Chondrocyte (in vitro differentiated cells): ENCODE data around the gene ASPRV1. TPM values are rescaled to one million over a fixed set of nuclear protein-coding genes. Genes with fewer than 3 reads are reported as not detected.

Experiments used
- DNase-seq: peaks from one replicate; pipeline ENCODE4 v3.0.0; 2021; ENCODE audit warnings: mixed read lengths, low spot score
- H3K27ac Mint-ChIP-seq: one replicate; pipeline ENCODE4 v1.8.0; 2021; ENCODE audit warnings: mild to moderate bottlenecking, moderate library complexity, mixed read lengths; ENCODE audit not compliant: unreplicated experiment
- H3K27me3 Mint-ChIP-seq: 2 replicates; pipeline ENCODE4 v1.8.0; 2021; ENCODE audit warnings: low read depth, mixed read lengths
- H3K36me3 Mint-ChIP-seq: 2 replicates; pipeline ENCODE4 v1.8.0; 2021; ENCODE audit warnings: low read depth, mixed read lengths
- H3K4me1 Mint-ChIP-seq: 2 replicates; pipeline ENCODE4 v1.8.0; 2021; ENCODE audit warnings: low read depth, mild to moderate bottlenecking, mixed read lengths
- H3K4me3 Mint-ChIP-seq: one replicate; pipeline ENCODE4 v1.8.0; 2021; ENCODE audit warnings: mild to moderate bottlenecking, moderate library complexity, mixed read lengths; ENCODE audit not compliant: unreplicated experiment
- H3K9me3 Mint-ChIP-seq: 2 replicates; pipeline ENCODE4 v1.8.0; 2021; ENCODE audit warnings: low read depth, mixed read lengths
- total RNA-seq: library from RNA; stranded (reverse); gene quantifications from 3 replicates; pipeline ENCODE4 v1.2.1, GENCODE V29; 2021
- TF ChIP-seq, protein P1 (sequence below): fragments of 200-600 bp; sonication (generic); IDR thresholded peaks from 2 replicates; pipeline ENCODE4 v1.5.0; 2021; ENCODE audit warnings: antibody characterized with exemption, mild to moderate bottlenecking, moderate library complexity

The ASPRV1 gene
- total RNA-seq, 1 donor from 2014 or later, result 0.35 TPM

DNA sequence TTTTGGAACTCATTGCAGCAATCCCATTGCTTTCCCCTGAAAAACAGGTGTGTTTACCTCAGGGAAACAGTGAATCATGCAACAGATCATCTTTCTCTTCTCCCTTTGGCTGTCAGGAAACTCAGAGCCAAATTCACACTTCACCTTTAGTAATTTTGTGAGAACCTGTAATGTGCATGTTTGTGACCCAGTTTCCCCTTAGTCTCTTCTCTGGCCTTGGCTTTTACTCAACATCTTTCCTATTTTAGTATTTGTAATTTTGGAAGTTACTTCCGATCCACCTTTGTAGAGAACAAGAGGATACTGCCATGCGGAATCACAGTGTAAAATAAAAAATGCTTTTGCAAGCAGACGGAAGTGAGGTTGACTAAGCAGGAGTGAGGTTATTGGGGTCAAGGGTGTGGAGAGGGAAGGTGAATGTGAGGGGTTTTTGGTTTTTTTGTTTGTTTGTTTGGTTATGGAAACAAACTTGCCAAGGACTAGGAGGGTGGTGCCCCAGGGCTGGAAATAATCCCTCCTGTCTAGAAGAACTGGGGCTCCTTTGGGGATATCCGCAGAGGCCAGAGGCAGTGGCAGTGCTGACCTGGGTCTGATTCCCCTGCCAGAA, 14.0 kb downstream of the ASPRV1 start:
- TF ChIP-seq, protein P1, sequence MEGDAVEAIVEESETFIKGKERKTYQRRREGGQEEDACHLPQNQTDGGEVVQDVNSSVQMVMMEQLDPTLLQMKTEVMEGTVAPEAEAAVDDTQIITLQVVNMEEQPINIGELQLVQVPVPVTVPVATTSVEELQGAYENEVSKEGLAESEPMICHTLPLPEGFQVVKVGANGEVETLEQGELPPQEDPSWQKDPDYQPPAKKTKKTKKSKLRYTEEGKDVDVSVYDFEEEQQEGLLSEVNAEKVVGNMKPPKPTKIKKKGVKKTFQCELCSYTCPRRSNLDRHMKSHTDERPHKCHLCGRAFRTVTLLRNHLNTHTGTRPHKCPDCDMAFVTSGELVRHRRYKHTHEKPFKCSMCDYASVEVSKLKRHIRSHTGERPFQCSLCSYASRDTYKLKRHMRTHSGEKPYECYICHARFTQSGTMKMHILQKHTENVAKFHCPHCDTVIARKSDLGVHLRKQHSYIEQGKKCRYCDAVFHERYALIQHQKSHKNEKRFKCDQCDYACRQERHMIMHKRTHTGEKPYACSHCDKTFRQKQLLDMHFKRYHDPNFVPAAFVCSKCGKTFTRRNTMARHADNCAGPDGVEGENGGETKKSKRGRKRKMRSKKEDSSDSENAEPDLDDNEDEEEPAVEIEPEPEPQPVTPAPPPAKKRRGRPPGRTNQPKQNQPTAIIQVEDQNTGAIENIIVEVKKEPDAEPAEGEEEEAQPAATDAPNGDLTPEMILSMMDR, result no peak
- Mint-ChIP-seq H3K27ac (no peak overlapping the region), H3K9me3 (no peaks in the 10 kb centered on the region), H3K36me3 (peaks cover 6% of the 10 kb centered on the region), H3K4me3 (no peak overlapping the region), H3K4me1 (peaks cover 21% of the 10 kb centered on the region), H3K27me3 (no peaks in the 10 kb centered on the region)
- DNase-seq, result no peak

DNA sequence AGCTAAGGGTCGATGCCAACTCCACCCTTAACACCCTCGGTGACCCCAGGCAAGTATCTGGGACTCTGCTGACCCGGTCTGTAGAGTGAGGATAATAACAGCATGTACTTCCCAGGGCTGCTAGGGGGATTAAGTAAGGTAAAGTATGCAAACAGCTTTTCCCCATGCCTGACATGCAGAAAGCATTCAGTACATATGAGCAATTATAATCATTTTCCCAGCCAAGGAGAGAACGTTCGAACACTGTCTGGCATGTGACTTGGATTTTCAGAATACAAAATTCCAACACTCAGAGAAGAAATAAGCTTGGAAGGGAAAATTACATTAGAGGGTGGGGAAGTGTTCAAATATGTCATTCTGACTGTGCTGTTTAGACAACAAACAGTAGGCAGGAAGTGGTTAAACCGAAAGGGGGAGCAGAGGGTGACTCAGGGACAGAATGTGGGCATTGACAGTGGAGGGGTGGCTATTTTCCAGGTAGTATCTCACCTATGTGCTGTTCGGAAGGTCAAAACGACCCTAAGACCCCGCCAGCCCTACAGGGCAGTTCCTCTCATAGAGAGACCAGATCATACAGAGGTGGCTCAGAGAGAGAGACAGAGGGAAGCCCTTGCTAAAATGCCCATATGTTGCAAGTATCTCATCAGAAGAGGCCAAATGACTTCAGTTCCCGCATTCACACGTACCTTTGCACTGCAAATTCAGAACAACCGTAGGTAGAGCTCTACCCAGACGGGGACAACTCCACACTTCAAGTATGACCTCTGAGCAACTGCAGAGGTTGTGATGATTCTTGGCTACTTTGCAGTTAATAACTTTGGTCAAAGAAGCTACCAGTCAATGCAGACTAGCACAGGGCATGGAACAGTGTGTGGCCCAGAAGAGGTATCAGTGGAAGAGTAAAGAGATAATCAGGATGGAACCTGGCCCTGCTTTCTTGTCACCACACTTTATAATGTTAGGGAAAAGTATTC, 14.8 kb downstream of the ASPRV1 start:
- peak overlapping the region; percentile 60 for H3K27ac Mint-ChIP-seq
- TF ChIP-seq, protein P1, result no peak

DNA sequence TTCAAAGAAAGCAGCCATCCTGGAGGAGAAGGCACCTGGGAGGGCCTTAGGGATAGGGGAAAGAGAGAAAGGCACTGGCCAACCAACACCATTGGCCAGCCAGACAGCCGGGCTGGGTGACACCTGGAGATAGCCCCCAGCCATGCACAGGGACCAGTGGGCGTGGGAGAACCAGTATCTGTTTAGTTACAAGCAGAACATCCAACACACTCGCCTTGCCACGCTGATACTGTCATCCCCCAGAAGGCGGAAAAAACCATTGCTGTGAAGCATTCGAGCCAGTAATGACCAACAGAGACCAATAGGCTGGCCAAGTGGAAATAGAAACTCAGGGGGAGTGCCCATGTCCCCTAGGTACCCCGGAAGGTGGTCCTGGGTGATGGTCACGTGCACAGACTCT, 15.5 kb downstream of the ASPRV1 start:
- no peak for DNase-seq
- peaks cover 8% of the 10 kb centered on the region for H3K36me3 Mint-ChIP-seq

More for the DNA sequence above, 14.8 kb downstream of the ASPRV1 start:
- H3K4me1 Mint-ChIP-seq, result peaks cover 21% of the 10 kb centered on the region
- no peak for DNase-seq
- H3K9me3 Mint-ChIP-seq, result no peaks in the 10 kb centered on the region
- H3K36me3 Mint-ChIP-seq, result peaks cover 8% of the 10 kb centered on the region
- no peak overlapping the region for H3K4me3 Mint-ChIP-seq
- no peaks in the 10 kb centered on the region for H3K27me3 Mint-ChIP-seq

DNA sequence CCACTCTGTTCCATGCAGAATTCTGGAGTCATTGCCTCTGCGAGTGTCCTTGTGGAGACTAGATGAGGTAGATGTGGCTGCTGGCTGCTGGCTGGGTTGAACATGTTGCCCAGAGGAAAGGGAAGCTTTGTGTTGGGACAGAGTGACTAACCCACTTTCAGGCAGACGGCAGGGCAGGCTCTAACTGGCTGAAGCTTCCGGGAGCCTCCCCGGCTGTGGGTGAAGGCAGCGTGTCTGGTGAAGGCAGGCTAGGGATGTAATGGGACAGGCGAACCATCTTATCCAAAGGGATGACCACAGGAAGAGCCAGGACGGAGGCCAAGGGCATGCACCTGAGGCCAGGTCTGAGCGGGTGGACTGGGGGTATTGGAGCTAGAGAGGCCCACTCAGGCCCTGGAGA, 16.0 kb downstream of the ASPRV1 start:
- Mint-ChIP-seq H3K4me3 (no peak overlapping the region), H3K36me3 (peaks cover 10% of the 10 kb centered on the region), H3K27ac (peak overlapping the region; percentile 70), H3K4me1 (peaks cover 21% of the 10 kb centered on the region), H3K27me3 (no peaks in the 10 kb centered on the region), H3K9me3 (no peaks in the 10 kb centered on the region)
- TF ChIP-seq, protein P1, result no peak
- DNase-seq, result no peak

More for the DNA sequence above, 15.5 kb downstream of the ASPRV1 start:
- no peaks in the 10 kb centered on the region for H3K27me3 Mint-ChIP-seq
- TF ChIP-seq, protein P1, result no peak
- no peak overlapping the region for H3K4me3 Mint-ChIP-seq
- H3K4me1 Mint-ChIP-seq, result peaks cover 21% of the 10 kb centered on the region
- H3K27ac Mint-ChIP-seq, result peak overlapping the region; percentile 70
- H3K9me3 Mint-ChIP-seq, result no peaks in the 10 kb centered on the region

DNA sequence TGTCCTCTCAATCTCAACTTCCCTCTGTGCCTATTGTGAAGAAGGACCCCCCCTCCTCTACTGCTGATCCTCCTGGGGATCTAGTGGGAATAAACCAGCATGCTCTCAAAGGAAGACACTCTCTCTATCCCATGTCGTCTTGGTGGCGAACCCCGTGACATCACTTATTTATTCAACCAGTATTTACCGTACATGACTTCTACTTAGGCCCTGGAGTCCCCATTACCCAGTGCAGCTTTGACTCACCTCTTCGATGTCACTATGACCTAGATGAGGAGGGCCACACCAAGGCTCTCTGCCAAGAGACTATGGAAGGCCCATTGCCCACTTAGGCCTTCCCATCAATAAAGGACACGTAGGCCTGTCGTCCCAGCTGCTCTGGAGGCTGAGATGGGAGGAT, 16.7 kb downstream of the ASPRV1 start:
- Mint-ChIP-seq H3K9me3 (no peaks in the 10 kb centered on the region), H3K36me3 (peaks cover 11% of the 10 kb centered on the region)
- TF ChIP-seq, protein P1, result no peak

More for the DNA sequence above, 16.7 kb downstream of the ASPRV1 start:
- Mint-ChIP-seq H3K27ac (no peak overlapping the region), H3K4me3 (no peak overlapping the region), H3K4me1 (peaks cover 21% of the 10 kb centered on the region), H3K27me3 (no peaks in the 10 kb centered on the region)
- no peak for DNase-seq
